OCI-LY7 (cell line): ENCODE data around the gene TOM1L2.

Experiments
- EZH2phosphoT487 ChIP-seq: fragments of 200-600 bp; sonication (generic); IDR thresholded peaks from 2 replicates; pipeline ENCODE4 v1.6.1; 2018; ENCODE audit warnings: low read depth, borderline replicate concordance, mild to moderate bottlenecking, mixed run types, antibody characterized with exemption, low read length, moderate library complexity, mixed read lengths
- TF ChIP-seq, protein P1 (sequence below): fragments of 200-600 bp; sonication (generic); conservative IDR thresholded peaks from 2 replicates; pipeline ENCODE4 v1.5.1; 2014; ENCODE audit warnings: mild to moderate bottlenecking, antibody characterized with exemption, low read length, moderate library complexity, mixed read lengths

- TF ChIP-seq, protein P1, sequence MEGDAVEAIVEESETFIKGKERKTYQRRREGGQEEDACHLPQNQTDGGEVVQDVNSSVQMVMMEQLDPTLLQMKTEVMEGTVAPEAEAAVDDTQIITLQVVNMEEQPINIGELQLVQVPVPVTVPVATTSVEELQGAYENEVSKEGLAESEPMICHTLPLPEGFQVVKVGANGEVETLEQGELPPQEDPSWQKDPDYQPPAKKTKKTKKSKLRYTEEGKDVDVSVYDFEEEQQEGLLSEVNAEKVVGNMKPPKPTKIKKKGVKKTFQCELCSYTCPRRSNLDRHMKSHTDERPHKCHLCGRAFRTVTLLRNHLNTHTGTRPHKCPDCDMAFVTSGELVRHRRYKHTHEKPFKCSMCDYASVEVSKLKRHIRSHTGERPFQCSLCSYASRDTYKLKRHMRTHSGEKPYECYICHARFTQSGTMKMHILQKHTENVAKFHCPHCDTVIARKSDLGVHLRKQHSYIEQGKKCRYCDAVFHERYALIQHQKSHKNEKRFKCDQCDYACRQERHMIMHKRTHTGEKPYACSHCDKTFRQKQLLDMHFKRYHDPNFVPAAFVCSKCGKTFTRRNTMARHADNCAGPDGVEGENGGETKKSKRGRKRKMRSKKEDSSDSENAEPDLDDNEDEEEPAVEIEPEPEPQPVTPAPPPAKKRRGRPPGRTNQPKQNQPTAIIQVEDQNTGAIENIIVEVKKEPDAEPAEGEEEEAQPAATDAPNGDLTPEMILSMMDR = no peak
- no peak for TF ChIP-seq EZH2phosphoT487
Measured at GRCh38 chr17:18020971-18021370, 48.8 kb upstream of the TOM1L2 start.
